ENCODE data around the gene CLCN5. TPM values are rescaled to one million over a fixed set of nuclear protein-coding genes. Genes with fewer than 3 reads are reported as not detected.

CLCN5 gene
- total and polyA plus RNA-seq, 5 donors from 2014 or later, result 0.05 to 1.3 (median 0.76) TPM

DNA sequence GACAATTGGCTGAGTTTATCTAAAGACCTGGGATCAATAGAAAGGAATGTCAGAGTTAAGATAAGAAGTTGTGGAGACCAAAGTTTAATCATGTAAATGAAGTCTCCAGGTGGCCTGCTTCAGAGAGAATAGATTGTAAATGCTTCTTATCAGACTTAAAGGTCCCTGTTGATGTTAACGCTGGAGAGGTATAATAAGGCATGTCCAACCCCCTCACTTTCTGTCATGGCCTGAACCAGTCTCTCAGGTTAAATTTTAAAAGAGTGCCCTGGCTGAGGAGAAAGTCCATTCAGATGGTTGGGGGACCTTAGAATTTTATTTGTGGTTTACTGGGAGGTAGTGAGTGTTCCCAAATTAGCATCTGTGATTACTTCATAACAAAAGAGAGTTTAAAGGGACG is 191.7 kb downstream of the CLCN5 start:
- Mint-ChIP-seq H3K27ac (no peak overlapping the region), H3K27me3 (peaks cover 5% of the 10 kb centered on the region), H3K4me3 (no peak overlapping the region), H3K36me3 (no peaks in the 10 kb centered on the region), H3K9me3 (no peaks in the 10 kb centered on the region), H3K4me1 (no peaks in the 10 kb centered on the region)
- Histone ChIP-seq H3K36me3 (ENCODE audit: control insufficient read depth, insufficient read depth, low read length) (no peaks in the 10 kb centered on the region), H3K4me3 (ENCODE audit: low read depth, low read length) (no peak overlapping the region), H3K27ac (ENCODE audit: insufficient read depth, low read length, poor library complexity, severe bottlenecking) (no peak overlapping the region), H3K4me1 (ENCODE audit: control insufficient read depth, insufficient read depth, low read length, poor library complexity, severe bottlenecking) (no peaks in the 10 kb centered on the region), H3K27me3 (ENCODE audit: control insufficient read depth, insufficient read depth, low read length) (no peaks in the 10 kb centered on the region), H3K9me3 (ENCODE audit: control insufficient read depth in 2 of 2, low read length in 2 of 2) (no peaks in the 10 kb centered on the region)
- ATAC-seq (ENCODE audit: low read depth in 2 of 2) (no peak), DNase-seq (no peak)

DNA sequence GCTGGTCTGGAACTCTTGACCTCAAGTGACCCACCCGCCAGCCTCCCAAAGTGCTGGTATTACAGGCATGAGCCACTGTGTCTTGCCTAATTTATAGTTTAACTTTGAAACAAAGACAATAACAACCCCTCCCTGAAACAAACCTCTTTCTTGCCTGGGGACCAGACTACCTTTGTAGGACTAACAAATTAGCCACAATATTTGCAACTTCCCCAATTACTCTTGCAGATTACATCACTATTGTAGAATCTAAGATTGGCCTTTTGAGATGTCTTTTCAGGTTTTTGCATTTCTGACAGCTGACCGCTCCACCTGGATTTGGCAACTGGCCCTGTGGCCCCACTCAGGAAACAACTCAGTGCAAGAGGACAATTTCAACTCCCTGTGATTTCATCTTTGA is 193.6 kb downstream of the CLCN5 start:
- H3K4me3 Mint-ChIP-seq, result no peak overlapping the region
- Histone ChIP-seq H3K36me3 (ENCODE audit: control insufficient read depth, insufficient read depth, low read length) (no peaks in the 10 kb centered on the region), H3K9me3 (ENCODE audit: control insufficient read depth in 2 of 2, low read length in 2 of 2) (no peaks in the 10 kb centered on the region), H3K4me3 (ENCODE audit: low read depth, low read length) (no peak overlapping the region), H3K4me1 (ENCODE audit: control insufficient read depth, insufficient read depth, low read length, poor library complexity, severe bottlenecking) (no peaks in the 10 kb centered on the region), H3K27me3 (ENCODE audit: control insufficient read depth, insufficient read depth, low read length) (no peaks in the 10 kb centered on the region), H3K27ac (ENCODE audit: insufficient read depth, low read length, poor library complexity, severe bottlenecking) (no peak overlapping the region)
- ATAC-seq (ENCODE audit: low read depth in 2 of 2) (no peak), DNase-seq (no peak)
- H3K9me3 Mint-ChIP-seq, result no peaks in the 10 kb centered on the region
- no peaks in the 10 kb centered on the region for H3K36me3 Mint-ChIP-seq
- peaks cover 5% of the 10 kb centered on the region for H3K27me3 Mint-ChIP-seq
- peak overlapping the region in 1 of 3 donors; percentile 29 for H3K27ac Mint-ChIP-seq
- H3K4me1 Mint-ChIP-seq, result no peaks in the 10 kb centered on the region

DNA sequence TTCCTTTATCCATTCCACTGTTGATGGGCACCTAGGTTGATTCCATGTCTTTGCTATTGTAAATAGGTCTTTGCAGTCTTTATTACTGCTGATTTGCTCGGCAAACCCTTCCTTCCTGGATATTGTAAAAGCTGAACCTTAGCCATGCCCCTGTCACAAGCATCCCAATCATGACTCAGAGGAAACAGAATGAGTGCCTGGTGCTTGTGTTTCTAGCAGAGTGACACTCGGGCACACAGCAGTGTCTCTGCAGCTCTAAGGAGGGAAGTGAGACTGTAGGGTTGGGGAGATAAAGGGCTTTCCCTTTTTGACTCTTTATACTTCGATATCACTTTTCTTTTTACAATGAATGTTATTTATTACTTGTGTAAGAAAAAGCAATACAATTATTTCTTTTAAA is 195.1 kb downstream of the CLCN5 start:
- DNase-seq (no peak), ATAC-seq (ENCODE audit: low read depth in 2 of 2) (no peak)
- no peak overlapping the region for H3K27ac ChIP-seq (ENCODE audit: insufficient read depth, low read length, poor library complexity, severe bottlenecking)
- H3K4me1 ChIP-seq (ENCODE audit: control insufficient read depth, insufficient read depth, low read length, poor library complexity, severe bottlenecking), result no peaks in the 10 kb centered on the region
- H3K36me3 Mint-ChIP-seq, result no peaks in the 10 kb centered on the region
- peaks cover 10% of the 10 kb centered on the region for H3K27me3 Mint-ChIP-seq
- H3K36me3 ChIP-seq (ENCODE audit: control insufficient read depth, insufficient read depth, low read length), result no peaks in the 10 kb centered on the region
- H3K4me3 Mint-ChIP-seq, result no peak overlapping the region
- H3K4me3 ChIP-seq (ENCODE audit: low read depth, low read length), result no peak overlapping the region
- H3K27ac Mint-ChIP-seq, result no peak overlapping the region
- no peaks in the 10 kb centered on the region for H3K9me3 Mint-ChIP-seq
- H3K4me1 Mint-ChIP-seq, result no peaks in the 10 kb centered on the region
- H3K27me3 ChIP-seq (ENCODE audit: control insufficient read depth, insufficient read depth, low read length), result no peaks in the 10 kb centered on the region
- H3K9me3 ChIP-seq (ENCODE audit: control insufficient read depth in 2 of 2, low read length in 2 of 2), result no peaks in the 10 kb centered on the region

DNA sequence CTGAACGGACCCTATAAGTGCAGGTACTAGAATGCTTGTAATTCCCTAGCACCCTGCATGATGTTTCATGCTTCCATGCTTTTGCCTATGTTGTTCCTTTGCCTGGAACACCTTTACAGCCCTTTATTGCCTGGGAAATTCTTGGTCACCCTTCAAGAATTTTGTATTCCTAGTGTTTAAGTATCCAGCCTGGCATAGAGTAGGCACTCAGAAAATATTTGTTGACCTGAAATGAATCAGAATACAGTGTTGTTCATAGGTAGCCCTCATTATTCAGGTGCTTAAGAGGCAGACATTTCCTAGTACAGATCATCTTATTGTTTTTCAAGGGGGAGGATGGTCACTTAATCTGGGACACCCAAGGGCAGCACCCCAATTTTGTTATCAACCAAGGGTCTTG is 203.1 kb downstream of the CLCN5 start:
- H3K4me1 Mint-ChIP-seq, result no peaks in the 10 kb centered on the region
- ATAC-seq (ENCODE audit: low read depth in 2 of 2) (no peak), DNase-seq (no peak)
- no peak overlapping the region for H3K4me3 ChIP-seq (ENCODE audit: low read depth, low read length)
- no peak overlapping the region for H3K27ac Mint-ChIP-seq
- no peaks in the 10 kb centered on the region for H3K36me3 ChIP-seq (ENCODE audit: control insufficient read depth, insufficient read depth, low read length)
- no peaks in the 10 kb centered on the region for H3K9me3 ChIP-seq (ENCODE audit: control insufficient read depth in 2 of 2, low read length in 2 of 2)
- H3K9me3 Mint-ChIP-seq, result peaks cover 0 to 1% (median 0%) of the 10 kb centered on the region in 7 donors
- no peaks in the 10 kb centered on the region for H3K36me3 Mint-ChIP-seq
- H3K27ac ChIP-seq (ENCODE audit: insufficient read depth, low read length, poor library complexity, severe bottlenecking), result no peak overlapping the region
- H3K4me3 Mint-ChIP-seq, result no peak overlapping the region
- no peaks in the 10 kb centered on the region for H3K27me3 ChIP-seq (ENCODE audit: control insufficient read depth, insufficient read depth, low read length)
- no peaks in the 10 kb centered on the region for H3K4me1 ChIP-seq (ENCODE audit: control insufficient read depth, insufficient read depth, low read length, poor library complexity, severe bottlenecking)
- peaks cover 5% of the 10 kb centered on the region for H3K27me3 Mint-ChIP-seq

DNA sequence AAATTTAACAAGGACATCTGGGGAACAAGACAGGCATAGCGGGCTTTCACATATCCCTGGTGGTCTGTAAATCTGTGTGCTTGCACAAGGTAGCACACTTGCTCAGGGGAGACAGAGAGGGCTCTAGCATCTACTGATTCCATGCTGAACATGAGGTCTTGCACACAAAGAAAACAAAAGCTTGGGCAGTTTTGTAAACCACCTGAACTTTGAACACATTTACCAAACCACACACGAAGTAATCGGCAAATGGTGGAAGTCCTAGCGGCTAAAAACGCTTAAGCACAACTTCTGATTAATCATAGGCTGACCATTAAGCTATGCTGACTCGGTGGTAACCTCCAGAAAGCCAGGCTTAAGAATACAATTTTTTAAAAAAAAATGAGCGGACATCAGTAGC is 225.6 kb downstream of the CLCN5 start:
- no peak for DNase-seq
- Histone ChIP-seq H3K27me3 (ENCODE audit: control insufficient read depth, insufficient read depth, low read length) (no peaks in the 10 kb centered on the region), H3K9me3 (ENCODE audit: control insufficient read depth in 2 of 2, low read length in 2 of 2) (no peaks in the 10 kb centered on the region), H3K36me3 (ENCODE audit: control insufficient read depth, insufficient read depth, low read length) (no peaks in the 10 kb centered on the region), H3K4me1 (ENCODE audit: control insufficient read depth, insufficient read depth, low read length, poor library complexity, severe bottlenecking) (no peaks in the 10 kb centered on the region), H3K4me3 (ENCODE audit: low read depth, low read length) (no peak overlapping the region), H3K27ac (ENCODE audit: insufficient read depth, low read length, poor library complexity, severe bottlenecking) (no peak overlapping the region)
- Mint-ChIP-seq H3K27me3 (peaks cover 4% of the 10 kb centered on the region), H3K27ac (no peak overlapping the region), H3K4me3 (no peak overlapping the region), H3K9me3 (peaks cover 0 to 1% (median 0%) of the 10 kb centered on the region in 7 donors), H3K36me3 (no peaks in the 10 kb centered on the region), H3K4me1 (no peaks in the 10 kb centered on the region)
- ATAC-seq (ENCODE audit: low read depth in 2 of 2), result no peak

Other genes with a start within 250 kb of the CLCN5 start
- not detected for gene PAGE1, start 226.6 kb upstream of the CLCN5 start, total RNA-seq
- gene PAGE1, start 226.6 kb upstream of the CLCN5 start, polyA plus RNA-seq, result not detected
- not detected for gene PAGE4, start 93.3 kb upstream of the CLCN5 start, total RNA-seq
- not detected for gene PAGE4, start 93.3 kb upstream of the CLCN5 start, polyA plus RNA-seq
- 2.2 TPM for gene USP27X, start 43.1 kb upstream of the CLCN5 start, total RNA-seq
- under 1 TPM; 0.21 to 0.79 (median 0.40) TPM for gene USP27X, start 43.1 kb upstream of the CLCN5 start, polyA plus RNA-seq

All from CD4-positive, CD25-positive, alpha-beta regulatory T cell (primary cell).